DOHH2 (cell line): Measurements from ENCODE around the gene SPATA21.

Experiments
- CTCF ChIP-seq: fragments of 200-600 bp; sonication (generic); IDR thresholded peaks from one replicate; pipeline ENCODE4 v1.5.1; 2014; ENCODE audit warnings: antibody characterized with exemption, mild to moderate bottlenecking, low read depth, low read length; ENCODE audit not compliant: poor library complexity, severe bottlenecking
- EZH2phosphoT487 ChIP-seq: fragments of 200-600 bp; sonication (generic); IDR thresholded peaks from 2 replicates; pipeline ENCODE4 v1.6.1; 2017; ENCODE audit warnings: borderline replicate concordance, mild to moderate bottlenecking, antibody characterized with exemption, low read length, moderate library complexity, mixed read lengths

DNA sequence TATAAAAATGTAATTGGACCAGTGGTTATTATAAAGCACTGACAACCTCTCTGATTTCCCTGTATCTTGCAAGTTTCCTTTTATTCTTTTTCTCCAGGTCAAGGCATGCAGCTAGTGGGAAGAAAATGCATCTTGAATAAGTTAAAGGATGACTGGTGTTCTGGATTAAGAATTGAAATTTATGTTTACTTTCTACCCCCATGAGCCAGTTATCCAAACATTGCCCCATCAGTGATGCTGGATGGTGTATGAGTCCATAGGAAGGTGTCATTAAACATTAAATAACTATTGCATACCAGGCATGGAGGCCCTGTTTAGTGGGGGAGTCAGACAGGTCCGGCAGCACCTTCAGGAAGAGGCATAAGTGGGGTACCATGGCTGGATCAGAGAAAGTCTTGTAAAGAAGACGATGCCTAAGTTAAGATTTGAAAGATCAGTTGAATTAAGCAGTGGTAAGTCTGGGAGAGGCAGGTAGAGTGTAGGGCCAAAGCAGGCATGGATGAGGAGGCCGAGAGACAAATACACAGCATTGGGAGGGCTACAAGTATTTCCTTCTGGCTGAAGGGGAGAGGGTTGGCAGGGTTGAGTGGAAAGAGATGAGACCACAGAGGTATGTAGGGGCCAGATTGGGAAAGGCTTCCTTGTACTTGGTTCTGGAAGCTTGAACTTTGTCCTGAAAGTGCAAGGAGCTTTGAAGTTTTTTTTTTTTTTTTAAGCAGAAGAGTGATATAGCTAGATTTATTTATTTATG, 64.5 kb downstream of the SPATA21 start:
- TF ChIP-seq CTCF (no peak), EZH2phosphoT487 (no peak)
